ENCODE measurements around the gene SLIT3.

Gene SLIT3

GRCh38 chr5:169099801-169100734, 200.9 kb downstream of the SLIT3 start:
- no peak for DNase-seq

GRCh38 chr5:169098331-169099121, 202.4 kb downstream of the SLIT3 start:
- no peak for DNase-seq

- DNase-seq = no peak
Observed at GRCh38 chr5:169097374-169098326, 203.3 kb downstream of the SLIT3 start.

GRCh38 chr5:169095976-169096375, 205.0 kb downstream of the SLIT3 start:
- DNase-seq = no peak

- DNase-seq = no peak
Observed at GRCh38 chr5:169095410-169095960, 205.5 kb downstream of the SLIT3 start.

- DNase-seq = no peak
Observed at GRCh38 chr5:169094586-169095409, 206.1 kb downstream of the SLIT3 start.

GRCh38 chr5:169091396-169091980, 209.5 kb downstream of the SLIT3 start:
- no peak for DNase-seq

- DNase-seq = no peak
Observed at GRCh38 chr5:169089343-169089742, 211.6 kb downstream of the SLIT3 start.

- no peak for DNase-seq
Observed at GRCh38 chr5:169088028-169088725, 212.8 kb downstream of the SLIT3 start.

GRCh38 chr5:169085636-169086035, 215.3 kb downstream of the SLIT3 start:
- DNase-seq = no peak

- DNase-seq = no peak
Observed at GRCh38 chr5:169085212-169085611, 215.7 kb downstream of the SLIT3 start.

GRCh38 chr5:169084775-169085174, 216.2 kb downstream of the SLIT3 start:
- DNase-seq = no peak

- no peak for DNase-seq
Observed at GRCh38 chr5:169083394-169084018, 217.4 kb downstream of the SLIT3 start.

GRCh38 chr5:169081000-169081724, 219.8 kb downstream of the SLIT3 start:
- DNase-seq = no peak

GRCh38 chr5:169080448-169080911, 220.5 kb downstream of the SLIT3 start:
- DNase-seq = no peak

GRCh38 chr5:169079697-169080096, 221.2 kb downstream of the SLIT3 start:
- no peak for DNase-seq

GRCh38 chr5:169074839-169075238, 226.1 kb downstream of the SLIT3 start:
- no peak for DNase-seq

- DNase-seq = no peak
Observed at GRCh38 chr5:169072233-169072632, 228.7 kb downstream of the SLIT3 start.

- no peak for DNase-seq
Observed at GRCh38 chr5:169070413-169070812, 230.5 kb downstream of the SLIT3 start.
